ENCODE measurements around the gene PRIM1. TPM values are rescaled to one million over a fixed set of nuclear protein-coding genes. Genes with fewer than 3 reads are reported as not detected.

Gene PRIM1
- total and polyA plus RNA-seq, 2 of the 8 experiments (the other 6 are each of a cell fraction or from before 2014, with no cell fraction given) = 52.4 to 61.9 TPM

DNA sequence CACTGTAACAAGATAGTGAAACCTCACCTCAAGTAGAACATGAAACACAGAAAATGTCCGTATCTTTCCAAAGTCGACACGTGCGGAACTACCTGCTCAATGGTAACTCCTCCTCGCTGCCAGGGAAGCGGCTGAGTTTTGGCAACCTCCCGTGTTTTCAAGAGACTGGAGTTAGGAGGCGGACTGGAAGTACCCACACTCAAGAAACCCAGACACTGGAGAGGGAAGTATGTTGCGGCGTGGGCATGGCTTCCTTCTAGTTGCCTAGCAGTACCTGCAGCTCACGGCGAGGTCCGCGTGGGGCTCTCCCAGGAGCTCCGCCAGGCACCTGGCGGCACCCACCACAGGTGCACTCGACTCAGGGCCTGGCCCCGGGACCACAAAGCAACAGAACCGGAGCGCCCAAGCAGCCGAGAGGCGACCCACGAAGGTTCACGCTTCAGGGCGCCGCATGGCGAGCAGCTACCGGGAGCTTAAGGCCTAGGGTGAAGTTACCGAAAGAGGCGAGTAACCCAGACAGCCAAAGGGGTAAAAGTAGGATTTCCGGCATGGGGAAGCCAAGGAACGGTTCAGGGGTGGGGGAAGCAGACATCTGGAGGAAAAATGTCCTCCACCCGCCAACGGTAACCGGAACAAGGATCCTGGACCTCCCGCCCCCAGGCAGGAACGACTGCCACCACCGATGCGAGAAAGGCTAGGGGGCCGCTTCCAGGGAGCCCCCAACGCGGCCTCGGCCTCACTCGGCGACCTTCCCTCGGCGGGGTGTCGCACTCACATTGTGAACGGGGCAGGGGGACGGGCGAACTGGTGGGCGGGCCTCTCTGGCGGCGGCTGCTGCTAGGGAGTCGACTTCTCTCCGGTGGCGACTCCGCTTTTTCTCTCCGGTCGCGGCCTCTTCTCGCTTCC, 64.6 kb downstream of the PRIM1 start (continued):
- TF ChIP-seq, protein P1, sequence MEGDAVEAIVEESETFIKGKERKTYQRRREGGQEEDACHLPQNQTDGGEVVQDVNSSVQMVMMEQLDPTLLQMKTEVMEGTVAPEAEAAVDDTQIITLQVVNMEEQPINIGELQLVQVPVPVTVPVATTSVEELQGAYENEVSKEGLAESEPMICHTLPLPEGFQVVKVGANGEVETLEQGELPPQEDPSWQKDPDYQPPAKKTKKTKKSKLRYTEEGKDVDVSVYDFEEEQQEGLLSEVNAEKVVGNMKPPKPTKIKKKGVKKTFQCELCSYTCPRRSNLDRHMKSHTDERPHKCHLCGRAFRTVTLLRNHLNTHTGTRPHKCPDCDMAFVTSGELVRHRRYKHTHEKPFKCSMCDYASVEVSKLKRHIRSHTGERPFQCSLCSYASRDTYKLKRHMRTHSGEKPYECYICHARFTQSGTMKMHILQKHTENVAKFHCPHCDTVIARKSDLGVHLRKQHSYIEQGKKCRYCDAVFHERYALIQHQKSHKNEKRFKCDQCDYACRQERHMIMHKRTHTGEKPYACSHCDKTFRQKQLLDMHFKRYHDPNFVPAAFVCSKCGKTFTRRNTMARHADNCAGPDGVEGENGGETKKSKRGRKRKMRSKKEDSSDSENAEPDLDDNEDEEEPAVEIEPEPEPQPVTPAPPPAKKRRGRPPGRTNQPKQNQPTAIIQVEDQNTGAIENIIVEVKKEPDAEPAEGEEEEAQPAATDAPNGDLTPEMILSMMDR (IDR thresholded peaks at IDR 0.05; ENCODE audit: control extremely low read depth in 1 of 3, insufficient read depth in 1 of 3, low read depth in 1 of 3, low read length in 3 of 3) = no peak
- TF ChIP-seq POLR2AphosphoS5 (IDR thresholded peaks at IDR 0.05; ENCODE audit: low read depth, low read length) = peak; percentile 52
- peak in 1 of 2 experiments; percentile 84; a peak in 3 of 4 replicates for TF ChIP-seq SIN3A (conservative IDR thresholded peaks at IDR 0.05 in 1 of 2, IDR thresholded peaks at IDR 0.05 in 1 of 2; ENCODE audit: low read depth in 1 of 2, low read length in 2 of 2)
